Choroid plexus epithelial cell (primary cell): Measurements from ENCODE around the gene TSNAXIP1.
A peak's percentile ranks its signal among the peaks of the same experiment; 100 is the strongest.

Experiments used
- DNase-seq: peaks from one replicate; pipeline ENCODE4 v3.0.0-alpha.2; 2010; ENCODE audit warnings: low read depth
- H3K4me3 ChIP-seq: 2 replicates; pipeline ENCODE4 v1.5.1; 2011; ENCODE audit warnings: low read depth, mild to moderate bottlenecking, control low read depth, low read length, moderate library complexity
- TF ChIP-seq, protein P1 (sequence below): conservative IDR thresholded peaks from 2 replicates; pipeline ENCODE4 v1.5.1; 2011; ENCODE audit warnings: low read depth, mild to moderate bottlenecking, control low read depth, inconsistent platforms, low read length, moderate library complexity

TSNAXIP1 gene

GRCh38 chr16:67847064-67847861 is 40.6 kb downstream of the TSNAXIP1 start, which contains the start of gene CENPT:
CENPT (minus strand) TSS chr16:67847693; CDS start chr16:67833859, 13,834 bp downstream.
- DNase-seq, result peak; percentile 70
- TF ChIP-seq, protein P1, sequence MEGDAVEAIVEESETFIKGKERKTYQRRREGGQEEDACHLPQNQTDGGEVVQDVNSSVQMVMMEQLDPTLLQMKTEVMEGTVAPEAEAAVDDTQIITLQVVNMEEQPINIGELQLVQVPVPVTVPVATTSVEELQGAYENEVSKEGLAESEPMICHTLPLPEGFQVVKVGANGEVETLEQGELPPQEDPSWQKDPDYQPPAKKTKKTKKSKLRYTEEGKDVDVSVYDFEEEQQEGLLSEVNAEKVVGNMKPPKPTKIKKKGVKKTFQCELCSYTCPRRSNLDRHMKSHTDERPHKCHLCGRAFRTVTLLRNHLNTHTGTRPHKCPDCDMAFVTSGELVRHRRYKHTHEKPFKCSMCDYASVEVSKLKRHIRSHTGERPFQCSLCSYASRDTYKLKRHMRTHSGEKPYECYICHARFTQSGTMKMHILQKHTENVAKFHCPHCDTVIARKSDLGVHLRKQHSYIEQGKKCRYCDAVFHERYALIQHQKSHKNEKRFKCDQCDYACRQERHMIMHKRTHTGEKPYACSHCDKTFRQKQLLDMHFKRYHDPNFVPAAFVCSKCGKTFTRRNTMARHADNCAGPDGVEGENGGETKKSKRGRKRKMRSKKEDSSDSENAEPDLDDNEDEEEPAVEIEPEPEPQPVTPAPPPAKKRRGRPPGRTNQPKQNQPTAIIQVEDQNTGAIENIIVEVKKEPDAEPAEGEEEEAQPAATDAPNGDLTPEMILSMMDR, result no peak
- peak within 1 kb of the TSS; percentile 93 for H3K4me3 ChIP-seq

GRCh38 chr16:67848118-67848517 is 41.4 kb downstream of the TSNAXIP1 start:
- TF ChIP-seq, protein P1, result no peak
- no peak for DNase-seq

DNA sequence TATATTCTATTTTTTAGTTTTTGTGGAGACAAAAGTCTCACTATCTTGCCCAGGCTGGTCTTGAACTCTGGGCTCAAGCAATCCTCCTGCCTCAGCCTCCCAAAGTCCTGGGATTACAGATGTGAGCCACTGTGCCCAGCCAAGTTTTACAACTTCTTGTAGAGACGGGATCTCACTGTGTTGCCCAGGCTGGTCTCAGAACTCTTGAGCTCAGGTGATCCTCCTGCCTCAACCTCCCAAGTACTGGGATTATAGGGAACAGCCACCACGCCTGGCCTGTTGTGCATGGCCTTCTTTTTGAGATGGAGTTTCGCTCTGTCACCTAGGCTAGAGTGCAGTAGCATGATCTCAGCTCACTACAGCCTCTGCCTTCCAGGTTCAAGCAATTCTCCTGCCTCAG is 47.0 kb downstream of the TSNAXIP1 start:
- H3K4me3 ChIP-seq, result no peak overlapping the region
- TF ChIP-seq, protein P1, result no peak
- no peak for DNase-seq

More at GRCh38 chr16:67848118-67848517, 41.4 kb downstream of the TSNAXIP1 start:
- peak overlapping the region; percentile 93 for H3K4me3 ChIP-seq

GRCh38 chr16:67855789-67856188 is 49.1 kb downstream of the TSNAXIP1 start:
- no peak for DNase-seq
- TF ChIP-seq, protein P1, result no peak

GRCh38 chr16:67856927-67857546 is 50.3 kb downstream of the TSNAXIP1 start:
- H3K4me3 ChIP-seq, result no peak overlapping the region
- DNase-seq, result no peak
- TF ChIP-seq, protein P1, result no peak

More at GRCh38 chr16:67855789-67856188, 49.1 kb downstream of the TSNAXIP1 start:
- H3K4me3 ChIP-seq, result no peak overlapping the region

- H3K4me3 ChIP-seq, result no peak overlapping the region
- peak; percentile 95 for DNase-seq
- TF ChIP-seq, protein P1, result no peak
Observed at GRCh38 chr16:67857547-67858233, 51.0 kb downstream of the TSNAXIP1 start.
